Prostate gland (tissue), 2 donors: Measurements from ENCODE around the gene UGT2A3. TPM values are rescaled to one million over a fixed set of nuclear protein-coding genes. Genes with fewer than 3 reads are reported as not detected.

Source experiments
- small RNA-seq, 2 donors: library from RNA; depleted of rRNA; stranded (forward); fragments of <200 nt; gene quantifications; one replicate each; pipeline ENCODE3, GENCODE V24; 2016
- total RNA-seq, 2 donors: library from RNA; depleted of rRNA; stranded (reverse); fragments of >200 nt; gene quantifications; one replicate each; pipeline ENCODE4 v1.1.0, GENCODE V29; 2016

Gene UGT2A3
- total RNA-seq, 2 donors from 2014 or later, result not detected

Small RNA genes within 50 kb of the gene (small RNA-seq; reads per million reads assigned to genes)
- gene AC021146.3 (0 reads per million in 2 donors), gene AC021146.6 (0 reads per million in 2 donors)

Other genes starting within 250 kb of the UGT2A3 start
- not detected for gene UGT2B10, start 135.8 kb downstream of the UGT2A3 start, total RNA-seq
- not detected for gene UGT2B7, start 144.7 kb upstream of the UGT2A3 start, total RNA-seq